Measurements from ENCODE around the gene SLC25A43. TPM values are rescaled to one million over a fixed set of nuclear protein-coding genes. Genes with fewer than 3 reads are reported as not detected.
A peak's percentile ranks its signal among the peaks of the same experiment; 100 is the strongest.

Gene SLC25A43
- total and polyA plus RNA-seq, 9 of the 15 experiments (the other 6 are each of a cell fraction or from before 2014, with no cell fraction given) = 1.3 to 8.4 (median 4.0) TPM

- peak; percentile 54; the same call in 1 of the 2 replicates for TF ChIP-seq E2F5 (CRISPR knock-in tag; IDR thresholded peaks at IDR 0.05)
- no peak for TF ChIP-seq ZNF695 (CRISPR knock-in tag; IDR thresholded peaks at IDR 0.05)
- peak; percentile 62 for TF ChIP-seq SOX6 (IDR thresholded peaks at IDR 0.05)
- TF ChIP-seq TRIM24 (IDR thresholded peaks at IDR 0.05) = 0 out of 4 replicates have a peak, but pooled peaks of 1 of the 2 experiments have one; percentile 14
- TF ChIP-seq ZNF407 (IDR thresholded peaks at IDR 0.05; ENCODE audit: low read depth) = no peak
- TF ChIP-seq ZNF764 (CRISPR knock-in tag; IDR thresholded peaks at IDR 0.05; ENCODE audit: low read depth) = no peak
- TF ChIP-seq IFI16 (CRISPR knock-in tag; IDR thresholded peaks at IDR 0.05) = no peak
- peak; percentile 90 for TF ChIP-seq GTF2E2 (tag; IDR thresholded peaks at IDR 0.05)
- TF ChIP-seq ATF7 (IDR thresholded peaks at IDR 0.05) = peak; percentile 57
- peak; percentile 58; the same call in 1 of the 2 replicates for TF ChIP-seq ZBTB17 (CRISPR knock-in tag; IDR thresholded peaks at IDR 0.05)
- TF ChIP-seq ELF4 (CRISPR knock-in tag; IDR thresholded peaks at IDR 0.05) = no peak
- TF ChIP-seq DEAF1 (CRISPR knock-in tag; IDR thresholded peaks at IDR 0.05) = peak; percentile 41; the same call in 1 of the 2 replicates
- no peak for TF ChIP-seq SRSF7 (optimal IDR thresholded peaks at IDR 0.05; ENCODE audit: low read depth, low read length)
- peak; percentile 45 for TF ChIP-seq SAP30 (IDR thresholded peaks at IDR 0.05; ENCODE audit: borderline replicate concordance, insufficient read depth, low read depth, low read length, poor library complexity, severe bottlenecking)
- peak; percentile 28; the same call in 1 of the 2 replicates for TF ChIP-seq E2F1 (CRISPR knock-in tag; IDR thresholded peaks at IDR 0.05)
- TF ChIP-seq ZFX (CRISPR knock-in tag; IDR thresholded peaks at IDR 0.05) = peak; percentile 76
Observed at GRCh38 chrX:119468551-119469312, 69.6 kb downstream of the SLC25A43 start (continued).
